H1 (cell line): ENCODE measurements around the gene TLR4. TPM values are rescaled to one million over a fixed set of nuclear protein-coding genes. Genes with fewer than 3 reads are reported as not detected.

Source experiments
- CTCF ChIA-PET: fragments of 300-600 bp; sonication (Branson Sonifier 250); formaldehyde crosslinking; loops from one replicate; lab custom pipeline; 2021; ENCODE audit not compliant: partially characterized antibody; lab: Charles Lee
- POLR2A ChIA-PET: fragments of 300-600 bp; sonication (Branson Sonifier 250); formaldehyde crosslinking; loops from one replicate; lab custom pipeline; 2021; ENCODE audit warnings: inconsistent platforms; ENCODE audit not compliant: partially characterized antibody; lab: Charles Lee
- DNase-seq, 2 experiments: peaks; one replicate each; pipeline versions ENCODE4 v3.0.0 to v3.0.0-alpha.2; 2010 to 2022; ENCODE audit warnings: low spot score in 2 of 2, low read depth in 1 of 2, mixed read lengths in 1 of 2
- FAIRE-seq: peaks from 2 replicates; lab custom pipeline; 2011; peaks lifted over from hg19 to GRCh38; lab: Jason Lieb, UNC
- H2AFZ ChIP-seq: 2 replicates; pipeline ENCODE4 v1.8.1; 2012; ENCODE audit warnings: low read length, inconsistent platforms
- H2AK5ac ChIP-seq: 2 replicates; pipeline ENCODE4 v1.6.1; 2013; ENCODE audit warnings: low read depth, low read length
- H2BK120ac ChIP-seq: replicated peaks from 2 replicates; pipeline ENCODE3; 2013; ENCODE audit warnings: low read depth, low read length, inconsistent platforms
- H2BK12ac ChIP-seq: 2 replicates; pipeline ENCODE4 v1.6.1; 2013; ENCODE audit warnings: low read depth, low read length
- H2BK15ac ChIP-seq: 2 replicates; pipeline ENCODE4 v1.6.1; 2013; ENCODE audit warnings: low read length
- H2BK20ac ChIP-seq: 2 replicates; pipeline ENCODE4 v1.6.1; 2013; ENCODE audit warnings: low read length
- H2BK5ac ChIP-seq: 2 replicates; pipeline ENCODE4 v1.6.1; 2013; ENCODE audit warnings: low read depth, low read length
- H3K14ac ChIP-seq: 2 replicates; pipeline ENCODE4 v1.6.1; 2013; ENCODE audit warnings: inconsistent platforms; ENCODE audit not compliant: insufficient read length
- H3K18ac ChIP-seq: 2 replicates; pipeline ENCODE4 v1.6.1; 2013; ENCODE audit warnings: low read length; ENCODE audit errors: extremely low read depth
- H3K23ac ChIP-seq: 2 replicates; pipeline ENCODE4 v1.6.1; 2013; ENCODE audit warnings: inconsistent platforms; ENCODE audit not compliant: insufficient read length
- H3K23me2 ChIP-seq: 2 replicates; pipeline ENCODE4 v1.6.1; 2013; ENCODE audit warnings: low read depth, low read length
- H3K27ac ChIP-seq: 2 replicates; pipeline ENCODE4 v1.6.1; 2011; ENCODE audit warnings: low read depth, low read length, inconsistent platforms
- H3K27me3 ChIP-seq, 4 experiments: replicated peaks in 1 of 4; 1 replicate in 1 of 4; 2 replicates in 3 of 4; pipeline versions ENCODE4 v1.6.1 to v1.8.1; 2011 to 2013; ENCODE audit warnings: low read length in 3 of 4, mild to moderate bottlenecking in 3 of 4, inconsistent platforms in 2 of 4, mixed read lengths in 2 of 4, moderate library complexity in 1 of 4; ENCODE audit not compliant: control insufficient read depth in 3 of 4, insufficient read depth in 3 of 4; ENCODE audit errors: extremely low read depth in 1 of 4
- H3K36me3 ChIP-seq, 4 experiments: 2 replicates each; pipeline versions ENCODE4 v1.6.1 to v1.8.1; 2011 to 2013; ENCODE audit warnings: mild to moderate bottlenecking in 4 of 4, low read length in 3 of 4, moderate library complexity in 2 of 4, control low read depth in 1 of 4, inconsistent platforms in 1 of 4; ENCODE audit not compliant: insufficient read depth in 4 of 4, control insufficient read depth in 2 of 4
- H3K4ac ChIP-seq: replicated peaks from 2 replicates; pipeline ENCODE3; 2013; ENCODE audit warnings: low read length, low read depth, mixed read lengths, inconsistent platforms; ENCODE audit not compliant: insufficient read length
- H3K4me1 ChIP-seq, 4 experiments: replicated peaks in 1 of 4; 1 replicate in 1 of 4; 2 replicates in 3 of 4; pipeline versions ENCODE4 v1.6.1 to v1.8.1; 2011 to 2013; ENCODE audit warnings: low read length in 3 of 4, inconsistent platforms in 2 of 4, mixed read lengths in 1 of 4; ENCODE audit not compliant: insufficient read depth in 4 of 4, control insufficient read depth in 3 of 4
- H3K4me2 ChIP-seq, 2 experiments: 2 replicates each; pipeline versions ENCODE4 v1.6.1 to v1.8.1; 2011 to 2013; ENCODE audit warnings: low read depth in 2 of 2, low read length in 2 of 2, control low read depth in 1 of 2, inconsistent platforms in 1 of 2, mild to moderate bottlenecking in 1 of 2; ENCODE audit not compliant: insufficient read depth in 1 of 2
- H3K4me3 ChIP-seq, 4 experiments: fragments of 200-600, 300-600 bp in 1 of 4; sonication (generic), shearing (Covaris generic), sonication (Bioruptor Twin) in 1 of 4; 2 replicates each; pipeline versions ENCODE4 v1.5.1 to v1.8.1; 2011 to 2016; ENCODE audit warnings: low read length in 4 of 4, low read depth in 3 of 4, control low read depth in 2 of 4, inconsistent platforms in 2 of 4, mild to moderate bottlenecking in 2 of 4, mixed read lengths in 1 of 4, moderate library complexity in 1 of 4; ENCODE audit not compliant: insufficient read depth in 2 of 4; ENCODE audit errors: extremely low read depth in 1 of 4
- H3K56ac ChIP-seq: replicated peaks from 2 replicates; pipeline ENCODE3; 2013; ENCODE audit warnings: low read depth, mild to moderate bottlenecking, mixed read lengths, low read length, inconsistent platforms; ENCODE audit not compliant: insufficient read length
- H3K79me1 ChIP-seq: 2 replicates; pipeline ENCODE4 v1.6.1; 2013; ENCODE audit warnings: low read depth, low read length, control low read depth
- H3K79me2 ChIP-seq, 2 experiments: 2 replicates each; pipeline versions ENCODE4 v1.6.1 to v1.8.1; 2012 to 2013; ENCODE audit warnings: low read length in 2 of 2, mild to moderate bottlenecking in 2 of 2, inconsistent platforms in 1 of 2; ENCODE audit not compliant: insufficient read depth in 2 of 2, control insufficient read depth in 1 of 2
- H3K9ac ChIP-seq, 4 experiments: replicated peaks in 1 of 4; 1 replicate in 1 of 4; 2 replicates in 3 of 4; pipeline versions ENCODE4 v1.6.1 to v1.8.1; 2011 to 2013; ENCODE audit warnings: low read depth in 3 of 4, low read length in 3 of 4, control low read depth in 2 of 4, mild to moderate bottlenecking in 2 of 4, moderate library complexity in 2 of 4, inconsistent platforms in 1 of 4; ENCODE audit errors: extremely low read depth in 1 of 4
- H3K9me3 ChIP-seq, 2 experiments: 2 replicates each; pipeline versions ENCODE4 v1.6.1 to v1.8.1; 2012 to 2013; ENCODE audit warnings: mild to moderate bottlenecking in 2 of 2, moderate library complexity in 2 of 2, control low read depth in 1 of 2, inconsistent platforms in 1 of 2, low read depth in 1 of 2, low read length in 1 of 2, mixed read lengths in 1 of 2; ENCODE audit not compliant: insufficient read depth in 2 of 2
- H4K20me1 ChIP-seq, 2 experiments: replicated peaks in 1 of 2; 2 replicates each; pipeline versions ENCODE3 to v1.8.1; 2011 to 2013; ENCODE audit warnings: inconsistent platforms in 2 of 2, low read length in 2 of 2, mild to moderate bottlenecking in 1 of 2; ENCODE audit not compliant: insufficient read depth in 2 of 2, control insufficient read depth in 1 of 2
- H4K5ac ChIP-seq: 2 replicates; pipeline ENCODE4 v1.6.1; 2013; ENCODE audit warnings: low read length, low read depth, mixed read lengths, inconsistent platforms; ENCODE audit not compliant: insufficient read length
- H4K8ac ChIP-seq: 2 replicates; pipeline ENCODE4 v1.8.0; 2013; ENCODE audit warnings: mild to moderate bottlenecking, moderate library complexity, low read length, inconsistent platforms; ENCODE audit not compliant: insufficient read depth; ENCODE audit errors: extremely low read depth
- H4K91ac ChIP-seq: replicated peaks from 2 replicates; pipeline ENCODE3; 2013; ENCODE audit warnings: low read length, mixed read lengths, inconsistent platforms; ENCODE audit not compliant: insufficient read length
- ASH2L ChIP-seq: fragments of 200-600, 300-600 bp; sonication (generic); IDR thresholded peaks from one replicate; pipeline ENCODE4 v1.7.1; 2017; ENCODE audit warnings: low read length
- EGR1 ChIP-seq: IDR thresholded peaks from 2 replicates; pipeline ENCODE4 v1.6.1; 2011; ENCODE audit warnings: low read depth, low read length, borderline replicate concordance
- FOSL1 ChIP-seq: IDR thresholded peaks from 2 replicates; pipeline ENCODE4 v1.6.1; 2011; ENCODE audit warnings: mild to moderate bottlenecking, low read depth, low read length, moderate library complexity; ENCODE audit not compliant: insufficient read depth
- GABPA ChIP-seq: IDR thresholded peaks from 2 replicates; pipeline ENCODE4 v1.6.1; 2011; ENCODE audit warnings: mild to moderate bottlenecking, low read length, moderate library complexity, borderline replicate concordance; ENCODE audit not compliant: insufficient read depth
- KDM1A ChIP-seq: fragments of 200-600, 300-600 bp; sonication (generic); IDR thresholded peaks from 2 replicates; pipeline ENCODE4 v1.7.1; 2016; ENCODE audit warnings: mild to moderate bottlenecking, low read length, borderline replicate concordance
- POLR2AphosphoS5 ChIP-seq: IDR thresholded peaks from 2 replicates; pipeline ENCODE4 v1.6.1; 2011; ENCODE audit warnings: low read depth, low read length
- RAD21 ChIP-seq, 2 experiments: IDR thresholded peaks in 1 of 2; conservative IDR thresholded peaks in 1 of 2; 2 replicates each; pipeline ENCODE4 v1.6.1; 2011; ENCODE audit warnings: low read depth in 2 of 2, low read length in 2 of 2, improper control_type of control experiment in 1 of 2, inconsistent platforms in 1 of 2, mild to moderate bottlenecking in 1 of 2, moderate library complexity in 1 of 2
- RFX5 ChIP-seq: IDR thresholded peaks from 2 replicates; pipeline ENCODE4 v1.6.1; 2011; ENCODE audit warnings: low read depth, low read length, improper control_type of control experiment, borderline replicate concordance
- WGBS, 2 experiments: shearing (Covaris generic) in 1 of 2; methylation state at CpG; one replicate each; pipeline versions ENCODE4 v1.1.6 to v1.1.7; 2013 to 2015; ENCODE audit warnings: low lambda C conversion rate in 2 of 2, mixed read lengths in 2 of 2, inconsistent platforms in 1 of 2, low coverage in 1 of 2, missing lambda C conversion rate in 1 of 2; ENCODE audit not compliant: insufficient replicate concordance in 2 of 2, insufficient coverage in 1 of 2, insufficient read length in 1 of 2; ENCODE audit errors: extremely low coverage in 1 of 2, missing lambda C conversion rate in 1 of 2; 5-methylcytosine and 5-hydroxymethylcytosine counted together
- polyA plus RNA-seq, 7 experiments: library from polyadenylated mRNA; depleted of rRNA in 3 of 7; stranded (reverse) in 5 of 7; unstranded in 2 of 7; fragments of >200 nt in 5 of 7; fragments of 200-250 nt in 2 of 7; gene quantifications; 1 replicate in 5 of 7; 2 replicates in 1 of 7; 4 replicates in 1 of 7; pipeline versions ENCODE4 v1.2.1 to v1.2.3, GENCODE V29; 2011 to 2013; ENCODE audit warnings: missing spikeins in 2 of 7, mixed read lengths in 2 of 7
- total RNA-seq: library from RNA; stranded (reverse); fragmentation: NEBNext Ultra II Directional; extraction: Animal tissue kit (Norgen Biotek cat#: 25700); gene quantifications from 2 replicates; pipeline ENCODE4 v1.2.1, GENCODE V29; 2021
- TF ChIP-seq, protein P1 (sequence below), 3 experiments: IDR thresholded peaks; 1 replicate in 2 of 3; 2 replicates in 1 of 3; pipeline versions ENCODE4 v1.5.1 to v1.6.1; 2011; ENCODE audit warnings: low read length in 3 of 3, mild to moderate bottlenecking in 3 of 3, inconsistent platforms in 2 of 3, low read depth in 1 of 3, moderate library complexity in 1 of 3; ENCODE audit not compliant: insufficient read depth in 1 of 3; ENCODE audit errors: control extremely low read depth in 1 of 3

Gene TLR4
- total and polyA plus RNA-seq, 2 of the 8 experiments (the other 6 are each of a cell fraction or from before 2014, with no cell fraction given), result 0.02 to 0.17 TPM

- Histone ChIP-seq H3K56ac (no peak overlapping the region), H3K27me3 (peaks cover 0 to 8% (median 4%) of the 10 kb centered on the region in 4 experiments; a peak in 4 of 7 replicates), H3K9ac (no peak overlapping the region), H3K23me2 (no peaks in the 10 kb centered on the region), H3K14ac (no peak overlapping the region), H2BK15ac (no peak overlapping the region), H3K9me3 (no peaks in the 10 kb centered on the region), H4K8ac (no peak overlapping the region), H2BK20ac (no peak overlapping the region), H3K79me1 (no peaks in the 10 kb centered on the region), H2BK12ac (no peak overlapping the region), H3K18ac (no peak overlapping the region), H3K23ac (no peak overlapping the region), H4K20me1 (no peaks in the 10 kb centered on the region), H2AFZ (no peak overlapping the region), H3K4ac (no peak overlapping the region), H3K36me3 (no peaks in the 10 kb centered on the region), H3K4me2 (peak overlapping the region in 1 of 2 experiments; percentile 59; a peak in 2 of 4 replicates), H2BK120ac (no peak overlapping the region), H3K4me1 (peaks cover 0 to 3% (median 0%) of the 10 kb centered on the region in 4 experiments; a peak in 2 of 7 replicates), H4K5ac (no peak overlapping the region), H3K4me3 (peak overlapping the region in 1 of 4 experiments; percentile 50; a peak in 3 of 8 replicates), H4K91ac (no peak overlapping the region), H2BK5ac (no peak overlapping the region), H3K79me2 (no peaks in the 10 kb centered on the region), H3K27ac (no peak overlapping the region), H2AK5ac (no peak overlapping the region)
- ChIA-PET CTCF (interaction anchor here (1.2 to 2.1 kb wide), 3 partner anchors 11 to 122 kb away, joined by 3 to 7 read pairs (median 4); no protein-coding TSS in a partner anchor), POLR2A (no interaction called here)
- no peak for DNase-seq
- TF ChIP-seq GABPA (no peak), POLR2AphosphoS5 (no peak), KDM1A (no peak), RFX5 (no peak), ASH2L (no peak), FOSL1 (no peak), RAD21 (IDR thresholded peaks at IDR 0.05 in 1 of 2, conservative IDR thresholded peaks at IDR 0.05 in 1 of 2; ENCODE audit: low read depth in 2 of 2, low read length in 2 of 2) (no peak), EGR1 (no peak)
- TF ChIP-seq, protein P1, sequence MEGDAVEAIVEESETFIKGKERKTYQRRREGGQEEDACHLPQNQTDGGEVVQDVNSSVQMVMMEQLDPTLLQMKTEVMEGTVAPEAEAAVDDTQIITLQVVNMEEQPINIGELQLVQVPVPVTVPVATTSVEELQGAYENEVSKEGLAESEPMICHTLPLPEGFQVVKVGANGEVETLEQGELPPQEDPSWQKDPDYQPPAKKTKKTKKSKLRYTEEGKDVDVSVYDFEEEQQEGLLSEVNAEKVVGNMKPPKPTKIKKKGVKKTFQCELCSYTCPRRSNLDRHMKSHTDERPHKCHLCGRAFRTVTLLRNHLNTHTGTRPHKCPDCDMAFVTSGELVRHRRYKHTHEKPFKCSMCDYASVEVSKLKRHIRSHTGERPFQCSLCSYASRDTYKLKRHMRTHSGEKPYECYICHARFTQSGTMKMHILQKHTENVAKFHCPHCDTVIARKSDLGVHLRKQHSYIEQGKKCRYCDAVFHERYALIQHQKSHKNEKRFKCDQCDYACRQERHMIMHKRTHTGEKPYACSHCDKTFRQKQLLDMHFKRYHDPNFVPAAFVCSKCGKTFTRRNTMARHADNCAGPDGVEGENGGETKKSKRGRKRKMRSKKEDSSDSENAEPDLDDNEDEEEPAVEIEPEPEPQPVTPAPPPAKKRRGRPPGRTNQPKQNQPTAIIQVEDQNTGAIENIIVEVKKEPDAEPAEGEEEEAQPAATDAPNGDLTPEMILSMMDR (IDR thresholded peaks at IDR 0.05; ENCODE audit: control extremely low read depth in 1 of 3, insufficient read depth in 1 of 3, low read depth in 1 of 3, low read length in 3 of 3), result no peak
- FAIRE-seq, result no peak
- 84% methylated on average over 3 of the region's 3 CpGs; no CpG with 5 or more reads in 1 of the 2 experiments for WGBS, 2 experiments
Observed at GRCh38 chr9:117744369-117744768, 40.2 kb downstream of the TLR4 start.
